Effector memory CD8-positive, alpha-beta T cell (primary cell): ENCODE data around the gene NYAP1.
"Not testable (repeated sequence)": the region's sequence is repeated elsewhere in the genome, so short reads cannot be mapped to it uniquely, and the experiment has no call there.

ENCODE experiments used
- ATAC-seq: fragments of 150-1000 bp; cut with Tn5 transposase; replicated peaks from 2 replicates; pipeline ENCODE4 v1.10.0; 2021; ENCODE audit warnings: mild to moderate bottlenecking, moderate library complexity
- DNase-seq, 3 experiments: peaks; one replicate each; pipeline ENCODE4 v3.0.0; 2021
- H3K27ac Mint-ChIP-seq, 2 donors: one replicate each; pipeline ENCODE4 v1.8.0; 2022; ENCODE audit warnings: mild to moderate bottlenecking in 2 of 2, mixed read lengths in 2 of 2, moderate library complexity in 2 of 2
- H3K27me3 Mint-ChIP-seq, 2 donors: one replicate each; pipeline ENCODE4 v1.8.0; 2022; ENCODE audit warnings: mixed read lengths in 2 of 2
- H3K36me3 Mint-ChIP-seq: one replicate; pipeline ENCODE4 v1.8.0; 2022; ENCODE audit warnings: mild to moderate bottlenecking, moderate library complexity, mixed read lengths; ENCODE audit not compliant: insufficient read depth
- H3K4me1 Mint-ChIP-seq, 2 donors: one replicate each; pipeline ENCODE4 v1.8.0; 2022; ENCODE audit warnings: low read depth in 2 of 2, mixed read lengths in 2 of 2
- H3K4me3 Mint-ChIP-seq, 2 donors: one replicate each; pipeline ENCODE4 v1.8.0; 2022; ENCODE audit warnings: mild to moderate bottlenecking in 2 of 2, mixed read lengths in 2 of 2, moderate library complexity in 2 of 2
- H3K9me3 Mint-ChIP-seq, 2 donors: one replicate each; pipeline ENCODE4 v1.8.0; 2022; ENCODE audit warnings: mixed read lengths in 2 of 2

Gene NYAP1

DNA sequence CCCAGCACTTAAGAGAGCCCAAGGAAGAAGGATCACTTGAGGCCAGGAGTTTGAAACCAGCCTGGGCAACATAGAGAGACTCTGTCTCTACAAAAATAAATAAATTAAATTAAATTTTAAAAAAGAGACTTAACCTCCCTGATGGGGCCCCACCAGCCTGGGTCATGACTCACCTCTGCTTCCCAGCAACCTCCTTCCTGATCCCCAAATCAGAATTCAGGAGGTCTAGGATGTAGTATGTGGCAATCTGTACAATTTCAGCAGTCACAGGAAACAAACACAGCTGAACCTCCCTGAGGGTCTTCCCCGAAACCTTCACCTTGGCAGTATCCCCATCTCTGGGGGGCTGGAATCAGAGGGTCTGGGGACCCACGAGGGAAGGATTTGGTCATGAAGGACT is 37.7 kb upstream of the NYAP1 start:
- no peak for ATAC-seq
- H3K4me3 Mint-ChIP-seq, result no peak overlapping the region
- no peaks in the 10 kb centered on the region for H3K9me3 Mint-ChIP-seq
- H3K27ac Mint-ChIP-seq, result no peak overlapping the region
- DNase-seq, result no peak
- H3K27me3 Mint-ChIP-seq, result no peaks in the 10 kb centered on the region
- H3K36me3 Mint-ChIP-seq, result peaks cover 10% of the 10 kb centered on the region
- peaks cover 3 to 6% of the 10 kb centered on the region in 2 donors for H3K4me1 Mint-ChIP-seq

DNA sequence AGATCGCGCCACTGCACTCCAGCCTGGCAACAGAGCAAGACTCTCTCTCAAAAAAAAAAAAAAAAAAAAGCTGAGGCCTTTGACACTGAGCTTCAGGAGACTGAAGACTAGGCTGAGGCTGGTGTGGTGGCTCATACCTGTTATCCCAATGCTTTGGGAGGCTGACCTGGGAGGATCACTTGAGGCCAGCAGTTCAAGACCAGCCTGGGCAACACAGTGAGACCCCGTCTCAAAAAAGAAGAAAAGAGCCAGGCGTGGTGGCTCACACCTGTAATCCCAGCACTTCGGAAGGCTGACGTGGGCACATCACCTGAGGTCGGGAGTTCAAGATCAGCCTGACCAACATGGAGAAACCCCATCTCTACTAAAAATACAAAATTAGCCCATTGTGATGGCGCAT is 36.4 kb upstream of the NYAP1 start:
- H3K9me3 Mint-ChIP-seq, DNase-seq, H3K36me3 Mint-ChIP-seq, H3K4me1 Mint-ChIP-seq, H3K27ac Mint-ChIP-seq, H3K27me3 Mint-ChIP-seq, H3K4me3 Mint-ChIP-seq, ATAC-seq: not testable (repeated sequence)

DNA sequence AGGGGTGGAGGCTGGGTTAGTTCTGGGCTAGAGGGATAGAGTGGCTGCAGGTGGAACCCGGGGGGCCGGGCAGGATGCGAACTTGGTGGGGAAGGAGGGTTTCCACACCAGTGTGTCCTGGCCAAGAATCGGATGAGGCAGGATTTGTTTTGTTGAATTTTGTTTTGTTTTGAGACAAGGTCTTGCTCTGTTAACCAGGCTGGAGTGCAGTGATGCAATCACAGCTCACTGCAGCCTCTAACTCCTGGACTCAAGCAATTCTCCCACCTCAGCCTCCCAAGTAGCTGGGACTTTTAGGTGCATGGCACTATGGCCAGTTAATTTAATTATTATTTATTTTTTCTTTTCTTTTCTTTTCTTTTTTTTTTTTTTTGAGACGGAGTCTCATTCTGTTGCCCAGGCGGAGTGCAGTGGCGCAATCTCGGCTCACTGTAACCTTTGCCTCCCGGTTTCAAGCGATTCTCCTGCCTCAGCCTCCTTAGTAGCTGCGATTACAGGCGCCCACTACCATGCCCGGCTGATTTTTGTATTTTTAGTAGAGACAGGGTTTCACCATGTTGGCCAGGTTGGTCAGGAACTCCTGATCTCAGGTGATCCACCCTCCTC is 34.4 kb upstream of the NYAP1 start:
- peak overlapping the region in 1 of 2 donors; percentile 8 for H3K27ac Mint-ChIP-seq
- H3K4me1 Mint-ChIP-seq, result peaks cover 3 to 5% of the 10 kb centered on the region in 2 donors
- DNase-seq (no peak), ATAC-seq (no peak)
- H3K36me3 Mint-ChIP-seq, result peaks cover 11% of the 10 kb centered on the region
- no peaks in the 10 kb centered on the region for H3K9me3 Mint-ChIP-seq
- peak overlapping the region in 1 of 2 donors; percentile 5 for H3K4me3 Mint-ChIP-seq
- H3K27me3 Mint-ChIP-seq, result no peaks in the 10 kb centered on the region

DNA sequence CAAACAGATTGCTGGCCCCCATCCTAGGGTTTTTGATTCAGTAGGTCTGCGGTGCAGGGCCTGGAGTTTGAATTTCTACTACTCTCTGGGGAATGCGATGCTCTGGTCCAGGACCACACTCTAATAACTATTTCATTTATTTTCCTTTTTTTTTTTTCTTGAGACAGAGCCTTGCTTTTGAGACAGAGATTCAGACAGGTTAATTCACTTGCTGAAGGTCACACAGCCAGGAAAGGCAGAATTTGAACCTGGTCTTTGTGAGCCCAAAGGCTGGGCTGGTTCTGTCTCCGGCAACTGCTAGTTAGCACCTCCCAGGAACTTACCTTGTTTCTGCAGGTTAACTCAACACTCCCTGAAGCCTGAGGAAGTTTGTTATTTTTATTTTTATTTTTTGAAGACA is 31.2 kb upstream of the NYAP1 start:
- H3K9me3 Mint-ChIP-seq, result no peaks in the 10 kb centered on the region
- H3K4me3 Mint-ChIP-seq, result no peak overlapping the region
- peaks cover 3 to 9% of the 10 kb centered on the region in 2 donors for H3K4me1 Mint-ChIP-seq
- no peaks in the 10 kb centered on the region for H3K27me3 Mint-ChIP-seq
- peaks cover 22% of the 10 kb centered on the region for H3K36me3 Mint-ChIP-seq
- no peak for DNase-seq
- no peak for ATAC-seq
- H3K27ac Mint-ChIP-seq, result no peak overlapping the region

DNA sequence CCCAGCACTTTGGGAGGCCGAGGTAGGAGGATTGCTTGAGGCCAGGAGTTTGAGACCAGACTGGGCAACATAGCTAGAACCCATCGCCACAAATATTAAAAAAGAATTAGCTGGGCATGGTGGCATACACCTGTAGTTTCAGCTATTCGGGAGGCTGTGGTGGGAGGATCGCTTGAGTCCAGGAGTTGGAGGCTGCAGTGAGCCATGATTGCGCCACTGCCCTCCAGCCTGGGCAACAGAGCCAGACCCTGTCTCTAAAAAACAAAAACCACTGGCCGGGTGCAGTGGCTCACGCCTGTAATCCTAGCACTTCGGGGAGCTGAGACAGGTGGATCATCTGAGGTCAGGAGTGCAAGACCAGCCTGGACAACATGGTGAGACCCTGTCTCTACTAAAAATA is 29.9 kb upstream of the NYAP1 start:
- H3K27me3 Mint-ChIP-seq, H3K9me3 Mint-ChIP-seq, H3K27ac Mint-ChIP-seq, DNase-seq, ATAC-seq, H3K4me1 Mint-ChIP-seq, H3K4me3 Mint-ChIP-seq: not testable (repeated sequence)
- peaks cover 24% of the 10 kb centered on the region for H3K36me3 Mint-ChIP-seq

DNA sequence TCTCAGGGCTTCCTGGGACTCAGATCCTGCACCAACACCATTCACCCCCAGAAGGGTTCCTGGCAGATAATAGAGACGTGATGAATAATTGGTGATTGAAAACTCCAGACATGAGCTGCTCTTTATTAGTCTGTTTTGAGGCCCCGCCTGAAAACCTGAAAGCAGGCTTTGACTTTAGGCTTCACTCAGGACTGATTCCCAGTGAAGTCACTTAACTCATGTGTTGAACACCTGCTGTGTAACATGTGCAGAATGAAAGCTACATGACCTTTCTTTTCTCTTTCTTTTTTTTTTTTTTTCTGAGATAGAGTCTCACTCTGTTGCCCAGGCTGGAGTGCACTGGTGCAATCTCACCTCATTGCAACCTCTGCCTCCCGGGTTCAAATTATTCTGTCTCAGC is 28.5 kb upstream of the NYAP1 start:
- peaks cover 3 to 9% of the 10 kb centered on the region in 2 donors for H3K4me1 Mint-ChIP-seq

DNA sequence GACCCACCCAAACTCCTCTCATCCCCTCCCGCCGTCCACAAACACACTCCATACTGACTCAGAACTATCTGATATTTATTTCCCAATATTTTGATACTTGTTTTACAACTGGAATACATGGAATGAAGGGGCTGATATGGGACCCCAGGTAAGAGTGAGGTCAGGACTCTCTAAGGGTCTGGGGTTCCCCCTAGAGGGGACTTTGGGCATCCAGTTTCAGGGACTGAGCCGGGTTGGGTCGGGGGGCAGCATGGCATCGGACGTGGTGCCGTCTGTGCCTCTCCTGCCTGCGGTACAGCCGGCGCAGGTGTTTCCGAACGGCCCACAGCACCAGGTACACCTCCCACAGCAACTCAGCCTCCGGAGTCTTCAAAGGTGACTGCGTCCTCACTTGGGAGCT is 27.2 kb upstream of the NYAP1 start:
- Mint-ChIP-seq H3K36me3 (peaks cover 25% of the 10 kb centered on the region), H3K27ac (no peak overlapping the region)
- ATAC-seq, result no peak

More for the DNA sequence above, 28.5 kb upstream of the NYAP1 start:
- no peak for ATAC-seq
- H3K27me3 Mint-ChIP-seq, result no peaks in the 10 kb centered on the region
- no peaks in the 10 kb centered on the region for H3K9me3 Mint-ChIP-seq
- DNase-seq, result no peak
- no peak overlapping the region for H3K4me3 Mint-ChIP-seq
- H3K27ac Mint-ChIP-seq, result no peak overlapping the region
- peaks cover 24% of the 10 kb centered on the region for H3K36me3 Mint-ChIP-seq

DNA sequence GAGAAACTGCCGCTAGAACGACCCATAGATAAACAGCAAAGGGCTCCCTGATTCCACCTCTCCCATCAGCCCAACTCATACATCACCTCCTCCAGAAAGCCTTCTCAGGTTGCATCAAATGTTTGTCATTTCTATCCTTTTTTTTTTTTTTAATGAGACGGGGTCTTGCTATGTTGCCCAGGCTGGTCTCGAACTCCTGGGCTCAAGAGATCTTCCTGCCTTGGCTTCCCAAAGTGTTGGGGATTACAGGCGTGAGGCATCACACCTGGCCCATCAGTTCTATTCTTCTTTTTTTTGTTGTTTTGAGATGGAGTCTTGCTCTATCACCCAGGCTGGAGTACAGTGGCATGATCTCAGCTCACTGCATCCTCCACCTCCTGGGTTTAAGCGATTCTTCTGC is 26.7 kb upstream of the NYAP1 start:
- DNase-seq (no peak), ATAC-seq (no peak)
- Mint-ChIP-seq H3K27ac (no peak overlapping the region), H3K4me1 (peaks cover 0 to 5% of the 10 kb centered on the region in 2 donors), H3K4me3 (no peak overlapping the region), H3K36me3 (peaks cover 25% of the 10 kb centered on the region), H3K27me3 (no peaks in the 10 kb centered on the region), H3K9me3 (no peaks in the 10 kb centered on the region)

More for the DNA sequence above, 27.2 kb upstream of the NYAP1 start:
- Mint-ChIP-seq H3K4me1 (peaks cover 0 to 5% of the 10 kb centered on the region in 2 donors), H3K27me3 (no peaks in the 10 kb centered on the region), H3K9me3 (no peaks in the 10 kb centered on the region), H3K4me3 (no peak overlapping the region)
- no peak for DNase-seq

DNA sequence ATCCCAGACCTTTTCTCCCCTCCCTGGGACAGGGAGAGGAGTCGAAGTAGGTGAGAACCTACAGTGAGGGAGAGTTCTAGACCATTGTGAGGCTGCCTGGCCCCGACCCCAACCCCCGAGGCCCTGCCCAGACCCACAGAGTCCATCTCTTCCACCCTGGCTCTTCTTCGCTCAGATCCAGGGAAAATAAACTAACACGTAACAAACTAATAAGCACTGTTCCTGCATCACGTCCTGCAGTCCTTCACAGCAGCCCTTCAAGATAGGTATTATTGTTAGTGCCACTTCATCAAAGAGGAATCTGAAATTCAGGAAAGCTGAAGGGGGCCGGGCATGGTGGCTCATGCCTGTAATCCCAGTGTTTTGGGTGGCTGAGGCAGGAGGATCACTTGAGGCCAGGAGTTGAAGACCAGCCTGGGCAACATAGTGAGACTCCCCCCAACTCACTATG is 19.5 kb upstream of the NYAP1 start, which contains the start of gene SPACDR:
Gene SPACDR, minus strand, starts transcription at position 51 of the 451 bp plus-strand sequence. CDS start 235 bp downstream, outside the sequence.
- peaks cover 41% of the 10 kb centered on the region for H3K36me3 Mint-ChIP-seq
- no peaks in the 10 kb centered on the region for H3K9me3 Mint-ChIP-seq
- ATAC-seq (no peak), DNase-seq (no peak)
- H3K27me3 Mint-ChIP-seq, result no peaks in the 10 kb centered on the region
- H3K4me3 Mint-ChIP-seq, result no peak within 1 kb of the TSS
- H3K4me1 Mint-ChIP-seq, result peaks cover 0 to 5% of the 10 kb centered on the region in 2 donors
- H3K27ac Mint-ChIP-seq, result peak within 1 kb of the TSS; percentile 70 to 87

DNA sequence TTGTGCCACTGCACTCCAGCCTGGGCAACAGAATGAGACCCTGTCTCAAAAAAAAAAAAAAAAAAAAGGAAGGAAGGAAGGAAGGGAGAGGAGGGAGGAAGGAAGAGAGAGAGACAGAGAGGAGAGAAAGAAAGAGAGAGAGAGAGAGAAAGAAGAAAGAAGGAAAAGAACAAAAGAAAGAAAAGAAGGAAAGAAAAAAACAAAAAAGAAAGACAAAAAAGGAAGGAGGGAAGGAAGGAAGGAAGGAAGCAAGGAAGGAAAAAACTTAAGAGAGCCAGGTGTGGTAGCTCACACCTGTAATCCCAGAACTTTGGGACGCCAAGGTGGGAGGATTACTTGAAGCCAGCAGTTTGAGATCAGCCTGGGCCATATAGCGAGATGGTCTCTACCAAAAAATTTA is 18.9 kb upstream of the NYAP1 start:
- Mint-ChIP-seq H3K36me3 (peaks cover 43% of the 10 kb centered on the region), H3K9me3 (no peaks in the 10 kb centered on the region), H3K27ac (peak overlapping the region; percentile 11 to 87), H3K4me3 (no peak overlapping the region), H3K27me3 (no peaks in the 10 kb centered on the region), H3K4me1 (peaks cover under 1 to 5% of the 10 kb centered on the region in 2 donors)
- ATAC-seq (no peak), DNase-seq (no peak)

DNA sequence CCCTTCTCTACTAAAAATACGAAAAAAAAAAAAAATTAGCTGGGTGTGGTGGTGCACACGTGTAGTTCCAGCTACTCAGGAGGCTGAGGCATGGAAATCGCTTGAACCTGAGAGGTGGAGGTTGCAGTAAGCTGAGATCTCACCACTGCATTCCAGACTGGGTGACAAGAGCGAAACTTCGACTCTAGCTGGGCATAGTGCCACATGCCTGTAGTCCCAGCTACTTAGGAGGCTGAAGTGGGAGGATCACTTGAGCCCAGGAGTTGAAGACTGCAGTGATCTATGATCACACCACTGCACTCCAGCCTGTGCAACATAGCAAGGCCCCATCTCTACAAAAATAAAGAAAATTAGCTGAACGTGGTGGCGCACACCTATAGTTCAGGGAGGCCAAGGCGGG is 18.4 kb upstream of the NYAP1 start:
- no peak for ATAC-seq
- Mint-ChIP-seq H3K27ac (peak overlapping the region; percentile 87 to 89), H3K9me3 (no peaks in the 10 kb centered on the region), H3K4me3 (no peak overlapping the region), H3K36me3 (peaks cover 43% of the 10 kb centered on the region), H3K27me3 (no peaks in the 10 kb centered on the region), H3K4me1 (peaks cover 5% of the 10 kb centered on the region in 2 donors)
- no peak for DNase-seq

DNA sequence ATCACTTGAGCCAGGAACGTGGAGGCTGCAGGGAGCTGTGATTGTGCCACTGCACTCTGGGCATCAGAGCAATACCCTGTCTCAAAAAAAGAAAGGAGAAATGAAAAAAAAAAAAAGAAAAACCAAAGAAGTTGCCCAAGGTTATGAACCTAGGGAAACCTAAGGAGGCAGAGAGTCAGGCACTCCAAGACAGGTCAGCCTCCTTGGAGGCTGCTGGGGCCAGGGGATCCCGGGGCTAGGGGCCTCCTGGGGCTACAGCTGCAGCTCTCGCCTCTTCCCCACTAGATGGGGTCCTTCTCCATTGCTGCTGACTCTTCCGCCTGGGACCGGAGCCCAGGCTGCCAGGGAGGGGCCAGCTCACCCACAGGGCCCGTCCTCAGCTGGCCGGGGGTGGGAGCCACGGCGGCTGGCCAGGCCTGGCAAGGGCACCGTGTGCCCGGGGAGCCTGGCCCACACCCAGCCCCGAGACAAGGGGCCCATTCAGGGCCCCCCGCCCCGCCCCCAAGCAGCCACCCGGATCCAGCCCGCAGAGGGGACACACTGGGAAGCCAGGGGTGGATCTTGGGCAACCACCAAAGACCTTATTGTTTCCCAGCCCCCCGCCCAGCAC is 17.9 kb upstream of the NYAP1 start:
- Mint-ChIP-seq H3K27me3 (no peaks in the 10 kb centered on the region), H3K36me3 (peaks cover 43% of the 10 kb centered on the region)

DNA sequence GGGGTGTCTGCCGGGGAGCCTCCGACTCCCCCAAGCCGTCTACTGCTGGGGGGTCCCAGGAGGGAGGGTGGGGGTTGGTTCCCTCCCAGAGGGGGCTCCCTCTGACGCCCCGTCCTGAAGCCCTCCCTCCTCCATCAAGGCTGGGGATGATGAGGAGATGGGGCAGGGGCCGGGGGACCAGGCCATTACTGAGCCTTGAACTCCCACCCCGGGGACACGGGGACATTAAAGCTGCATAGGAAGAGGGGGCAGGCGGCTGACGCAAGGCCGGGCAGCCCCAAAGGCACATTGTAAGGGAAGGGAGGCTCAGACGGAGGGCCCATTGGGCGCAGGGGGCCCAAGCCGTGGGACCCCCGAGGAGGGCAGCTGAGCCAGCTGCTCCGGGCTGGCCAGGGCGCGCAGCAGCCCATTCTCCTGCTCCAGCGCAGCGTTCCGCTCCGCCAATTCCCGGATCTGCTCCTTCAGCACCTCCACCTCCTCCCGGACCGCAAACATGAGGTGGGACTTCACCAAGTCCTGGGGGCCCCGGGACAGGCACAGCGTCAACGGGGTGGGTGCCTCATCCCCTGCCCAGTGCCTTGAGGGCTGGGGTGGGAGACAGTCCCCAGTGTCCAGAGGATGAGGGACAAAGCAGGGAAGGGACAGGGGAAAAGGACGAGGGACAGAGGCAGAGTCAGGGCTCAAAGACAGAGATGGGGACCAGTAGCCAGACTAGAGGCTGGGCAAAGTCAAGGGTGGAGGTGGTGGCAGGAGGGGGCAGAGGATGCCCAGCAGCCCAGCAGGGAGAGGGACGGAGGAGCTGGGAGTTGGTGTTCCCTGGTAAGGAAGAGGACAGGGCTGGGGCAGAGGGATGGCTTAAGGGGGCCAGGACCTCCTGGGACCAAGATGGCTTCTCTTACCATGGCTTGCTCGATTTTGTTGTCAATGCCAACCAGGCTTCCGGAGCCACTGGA is 16.8 kb upstream of the NYAP1 start:
- Mint-ChIP-seq H3K4me1 (peaks cover 7 to 11% of the 10 kb centered on the region in 2 donors), H3K27me3 (no peaks in the 10 kb centered on the region), H3K4me3 (no peak overlapping the region), H3K36me3 (peaks cover 45% of the 10 kb centered on the region), H3K27ac (peak overlapping the region; percentile 76 to 83), H3K9me3 (no peaks in the 10 kb centered on the region)
- DNase-seq (no peak), ATAC-seq (no peak)

More for the DNA sequence above, 17.9 kb upstream of the NYAP1 start:
- DNase-seq, result no peak
- no peak overlapping the region for H3K4me3 Mint-ChIP-seq
- H3K4me1 Mint-ChIP-seq, result peaks cover 5 to 8% of the 10 kb centered on the region in 2 donors
- no peak for ATAC-seq
- H3K9me3 Mint-ChIP-seq, result no peaks in the 10 kb centered on the region
- H3K27ac Mint-ChIP-seq, result peak overlapping the region; percentile 87 to 89
